Activated CD4-positive, alpha-beta memory T cell treated with anti-CD3 and anti-CD28 coated beads for 36 hours (primary cell): Measurements from ENCODE around the gene HHAT. TPM values are rescaled to one million over a fixed set of nuclear protein-coding genes. Genes with fewer than 3 reads are reported as not detected.

ENCODE experiments used
- CTCF ChIA-PET: fragments of 350-600 bp; sonication (Branson Sonifier 250); formaldehyde crosslinking; loops from one replicate; lab custom pipeline; 2021; ENCODE audit warnings: antibody characterized with exemption, inconsistent platforms; lab: Charles Lee
- POLR2A ChIA-PET: fragments of 350-600 bp; sonication (Branson Sonifier 250); formaldehyde crosslinking; loops from one replicate; lab custom pipeline; 2021; ENCODE audit warnings: antibody characterized with exemption; lab: Charles Lee
- DNase-seq: peaks from one replicate; pipeline ENCODE4 v3.0.0-alpha.2; 2020
- H3K27ac Mint-ChIP-seq: one replicate; pipeline ENCODE4 v1.8.0; 2021; ENCODE audit warnings: mixed read lengths
- H3K27me3 Mint-ChIP-seq: one replicate; pipeline ENCODE4 v1.8.0; 2021; ENCODE audit warnings: mixed read lengths
- H3K36me3 Mint-ChIP-seq: one replicate; pipeline ENCODE4 v1.8.0; 2021; ENCODE audit warnings: mixed read lengths
- H3K4me1 Mint-ChIP-seq: one replicate; pipeline ENCODE4 v1.8.0; 2021; ENCODE audit warnings: low read depth, mixed read lengths
- H3K4me3 Mint-ChIP-seq: one replicate; pipeline ENCODE4 v1.8.0; 2021; ENCODE audit warnings: mild to moderate bottlenecking, mixed read lengths
- H3K9me3 Mint-ChIP-seq: one replicate; pipeline ENCODE4 v1.8.0; 2021; ENCODE audit warnings: mixed read lengths
- intact Hi-C: fragments of 100-400 bp; cut with micrococcal nuclease; formaldehyde crosslinking; loops from one replicate; pipeline ENCODE4 v1.15.1; 2023
- total RNA-seq, 2 experiments: library from RNA; stranded (reverse); gene quantifications; one replicate each; pipeline ENCODE4 v1.2.3, GENCODE V29; 2021

Gene HHAT
- total RNA-seq, 2 experiments from 2014 or later: 1.6 to 1.8 TPM

DNA sequence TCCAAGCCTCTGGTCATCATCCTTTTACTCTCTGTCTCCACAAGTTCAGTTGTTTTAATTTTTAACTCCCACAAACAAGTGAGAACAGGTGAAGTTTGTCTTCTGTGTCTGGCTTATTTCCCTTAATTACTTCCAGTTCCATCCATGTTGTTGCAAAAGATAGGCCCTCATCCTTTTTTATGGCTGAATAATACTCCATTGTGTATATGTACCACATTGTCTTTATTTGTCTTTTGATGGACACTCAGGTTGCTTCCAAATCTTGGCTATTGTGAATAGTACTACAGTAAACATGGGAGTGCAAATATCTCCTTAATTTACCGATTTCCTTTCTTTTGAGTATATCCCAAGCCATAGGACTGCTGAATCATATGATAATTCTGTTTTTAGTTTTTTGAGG is 262.5 kb downstream of the HHAT start:
- no peak overlapping the region for H3K27ac Mint-ChIP-seq
- H3K4me1 Mint-ChIP-seq: no peaks in the 10 kb centered on the region
- no peak for DNase-seq
- H3K36me3 Mint-ChIP-seq: peaks cover 16% of the 10 kb centered on the region
- POLR2A ChIA-PET: no interaction called here
- CTCF ChIA-PET: no interaction called here
- peaks cover 11% of the 10 kb centered on the region for H3K9me3 Mint-ChIP-seq
- no peaks in the 10 kb centered on the region for H3K27me3 Mint-ChIP-seq
- no peak overlapping the region for H3K4me3 Mint-ChIP-seq
- intact Hi-C loops: no loop called here

DNA sequence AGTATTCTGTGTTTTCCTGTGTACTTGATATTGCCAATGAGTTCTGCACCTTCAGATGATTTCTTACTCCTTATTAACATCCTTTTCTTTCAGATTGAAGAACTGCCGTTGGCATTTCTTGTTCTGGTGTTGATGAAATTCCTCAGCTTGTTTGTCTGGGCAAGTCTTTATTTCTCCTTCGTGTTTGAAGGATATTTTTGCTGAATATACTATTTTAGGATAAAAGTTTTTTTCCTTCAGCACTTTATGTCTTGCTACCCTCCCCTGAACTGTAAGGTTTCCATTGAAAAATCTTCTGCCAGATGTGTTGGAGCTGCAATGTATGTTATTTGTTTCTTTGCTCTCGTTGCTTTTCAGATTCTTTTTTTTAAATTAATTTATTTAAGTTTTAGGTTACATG is 265.9 kb downstream of the HHAT start:
- Mint-ChIP-seq H3K4me3 (no peak overlapping the region), H3K9me3 (peaks cover 11% of the 10 kb centered on the region), H3K4me1 (no peaks in the 10 kb centered on the region), H3K36me3 (peaks cover 21% of the 10 kb centered on the region), H3K27me3 (peaks cover 3% of the 10 kb centered on the region), H3K27ac (no peak overlapping the region)
- ChIA-PET CTCF (no interaction called here), POLR2A (no interaction called here)
- DNase-seq: no peak
- intact Hi-C loops: no loop called here

DNA sequence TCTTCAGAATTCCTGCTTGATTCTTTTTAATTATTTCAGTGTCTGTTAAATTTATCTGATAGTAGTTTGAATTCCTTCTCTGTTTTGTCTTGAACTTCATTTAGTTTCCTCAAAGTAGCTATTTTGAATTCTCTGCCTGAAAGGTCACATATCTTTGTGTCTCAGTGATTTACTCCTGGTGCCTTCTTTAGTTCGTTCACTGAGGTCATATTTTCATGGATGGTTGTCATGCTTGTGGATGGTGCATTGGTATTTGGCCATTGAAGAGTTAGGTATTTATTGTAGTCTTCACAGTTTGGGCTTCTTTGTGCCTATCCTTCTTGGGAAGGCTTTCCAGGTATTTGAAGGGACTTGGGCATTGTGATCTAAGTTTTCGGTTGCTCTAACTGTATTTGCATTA is 267.9 kb downstream of the HHAT start:
- Mint-ChIP-seq H3K4me1 (no peaks in the 10 kb centered on the region), H3K27ac (no peak overlapping the region), H3K9me3 (no peaks in the 10 kb centered on the region), H3K4me3 (no peak overlapping the region), H3K27me3 (peaks cover 3% of the 10 kb centered on the region), H3K36me3 (peaks cover 6% of the 10 kb centered on the region)
- intact Hi-C loops: no loop called here
- ChIA-PET CTCF (no interaction called here), POLR2A (no interaction called here)
- no peak for DNase-seq

DNA sequence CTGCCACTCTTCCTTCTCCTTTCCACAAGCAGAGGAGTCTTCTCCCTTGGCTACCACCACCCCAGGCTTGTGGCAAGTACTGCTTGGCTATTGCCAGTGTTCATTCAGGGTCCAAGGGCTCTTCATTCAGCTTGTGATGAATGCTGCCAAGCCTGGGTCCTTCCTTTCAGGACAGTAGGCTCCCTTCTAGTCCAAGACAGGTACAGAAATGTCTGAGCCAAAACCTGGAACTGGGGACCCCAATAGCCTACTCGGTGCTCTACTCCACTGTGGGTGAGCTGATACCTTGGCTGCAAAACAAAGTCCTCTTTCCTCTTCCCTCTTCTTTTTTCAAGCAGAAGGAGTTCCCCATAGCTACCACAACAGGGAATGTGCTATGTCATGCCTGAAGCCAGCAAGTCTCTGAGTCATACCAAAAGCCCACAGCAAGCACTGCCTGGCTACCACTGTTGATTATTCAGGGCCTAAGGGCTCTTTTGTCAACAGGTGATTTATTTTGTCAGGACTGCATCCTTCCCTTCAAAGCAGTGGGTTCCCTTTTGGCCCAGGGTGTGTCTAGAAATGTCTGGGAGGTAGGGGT is 268.9 kb downstream of the HHAT start:
- no peak overlapping the region for H3K4me3 Mint-ChIP-seq
- H3K36me3 Mint-ChIP-seq: peaks cover 5% of the 10 kb centered on the region
- CTCF ChIA-PET: no interaction called here
- POLR2A ChIA-PET: no interaction called here
- H3K27ac Mint-ChIP-seq: no peak overlapping the region
- H3K9me3 Mint-ChIP-seq: no peaks in the 10 kb centered on the region
- intact Hi-C loops: no loop called here
- H3K27me3 Mint-ChIP-seq: peaks cover 3% of the 10 kb centered on the region
- H3K4me1 Mint-ChIP-seq: no peaks in the 10 kb centered on the region
- DNase-seq: no peak

DNA sequence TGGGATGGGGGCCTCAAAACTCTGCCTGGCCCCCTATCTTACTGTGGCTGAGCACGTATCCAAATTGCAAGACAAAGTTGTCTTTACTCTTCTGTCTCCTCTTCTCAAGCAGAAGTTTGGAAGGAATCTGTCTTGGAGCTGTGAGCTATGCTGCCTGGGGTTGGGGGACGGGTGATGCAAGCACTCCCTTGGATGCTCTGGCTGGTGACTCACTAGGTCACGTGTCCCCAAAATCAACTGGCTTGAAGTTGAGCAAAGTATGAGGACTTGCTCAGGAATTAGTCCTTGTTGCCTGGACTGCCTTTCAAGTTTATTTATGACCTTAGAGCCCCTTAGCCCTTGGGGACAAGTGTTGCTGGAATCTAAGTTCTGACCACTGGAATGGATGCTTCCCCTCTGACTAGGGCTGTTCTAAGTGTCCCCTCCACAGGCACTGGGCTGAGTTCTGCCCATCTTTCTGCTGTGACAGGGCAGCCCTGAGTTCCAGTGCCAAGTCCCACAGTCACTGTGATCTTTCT is 269.5 kb downstream of the HHAT start:
- Mint-ChIP-seq H3K27ac (no peak overlapping the region), H3K9me3 (no peaks in the 10 kb centered on the region), H3K4me3 (no peak overlapping the region), H3K4me1 (no peaks in the 10 kb centered on the region), H3K36me3 (peaks cover 5% of the 10 kb centered on the region), H3K27me3 (peaks cover 3% of the 10 kb centered on the region)
- ChIA-PET POLR2A (no interaction called here), CTCF (no interaction called here)
- DNase-seq: no peak
- intact Hi-C loops: no loop called here

DNA sequence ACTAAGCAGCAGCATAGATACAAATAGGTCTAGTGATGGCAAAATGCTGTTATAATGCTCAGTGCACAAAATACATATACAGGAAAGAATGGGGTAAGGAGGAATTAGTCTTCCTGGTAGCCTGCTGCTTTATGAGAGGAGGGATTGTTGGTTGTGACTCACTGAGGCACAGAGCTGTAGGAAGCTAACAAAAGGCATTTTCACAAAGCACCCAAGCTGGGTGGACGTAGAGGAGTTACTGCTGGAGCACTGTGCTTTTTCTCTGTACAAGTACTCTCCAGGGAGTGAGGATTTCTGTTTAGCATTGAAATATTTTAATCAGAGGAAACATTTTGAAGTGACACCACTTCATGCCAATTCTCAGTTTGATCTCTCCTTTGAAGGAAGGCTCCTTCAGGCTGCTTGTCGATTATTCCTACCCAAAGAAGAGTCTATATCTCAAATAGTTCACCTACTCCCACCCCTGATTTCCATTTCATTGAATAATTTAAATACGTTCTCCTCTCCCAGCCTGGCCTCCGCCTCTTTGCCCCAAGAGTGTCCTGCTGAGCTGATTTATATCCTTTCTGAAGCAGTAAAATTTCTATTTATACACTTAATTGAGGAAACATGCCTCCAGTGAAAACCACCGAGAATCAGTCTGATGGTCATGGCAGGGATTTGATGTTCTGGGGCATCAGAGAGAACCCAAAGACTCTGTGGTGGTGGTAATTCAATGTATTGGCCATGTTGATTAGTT is 271.9 kb downstream of the HHAT start:
- intact Hi-C loops: no loop called here
- no peak overlapping the region for H3K27ac Mint-ChIP-seq
- ChIA-PET POLR2A (no interaction called here), CTCF (no interaction called here)
- no peaks in the 10 kb centered on the region for H3K9me3 Mint-ChIP-seq
- H3K4me3 Mint-ChIP-seq: no peak overlapping the region
- no peaks in the 10 kb centered on the region for H3K4me1 Mint-ChIP-seq
- H3K36me3 Mint-ChIP-seq: peaks cover 5% of the 10 kb centered on the region
- DNase-seq: no peak
- H3K27me3 Mint-ChIP-seq: peaks cover 3% of the 10 kb centered on the region

DNA sequence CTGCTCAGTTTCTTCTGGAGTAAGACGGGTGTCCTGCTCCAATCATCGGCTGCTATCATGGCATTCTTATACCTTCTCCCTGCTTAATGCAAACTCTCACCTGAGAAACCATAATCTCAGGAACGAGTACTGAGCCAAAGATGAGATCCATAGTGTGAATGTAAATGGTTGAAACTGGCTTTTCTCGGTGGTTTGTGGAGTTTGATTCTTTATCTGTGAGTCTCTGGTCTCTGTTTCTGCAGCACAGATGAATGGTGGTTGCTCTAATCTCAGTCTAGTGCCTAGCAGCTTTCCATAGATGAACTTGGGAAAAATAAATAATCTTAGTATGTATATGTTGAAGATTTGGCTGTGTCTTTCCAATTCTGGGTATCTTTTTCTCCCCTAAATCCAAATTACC is 274.4 kb downstream of the HHAT start:
- Mint-ChIP-seq H3K4me3 (no peak overlapping the region), H3K9me3 (peaks cover 4% of the 10 kb centered on the region), H3K27me3 (no peaks in the 10 kb centered on the region), H3K27ac (no peak overlapping the region), H3K4me1 (no peaks in the 10 kb centered on the region), H3K36me3 (no peaks in the 10 kb centered on the region)
- ChIA-PET POLR2A (no interaction called here), CTCF (interaction anchor here (1.3 kb wide), 1 partner anchor 196 kb away, joined by 3 read pairs; no protein-coding TSS in a partner anchor)
- intact Hi-C loops: no loop called here
- no peak for DNase-seq

DNA sequence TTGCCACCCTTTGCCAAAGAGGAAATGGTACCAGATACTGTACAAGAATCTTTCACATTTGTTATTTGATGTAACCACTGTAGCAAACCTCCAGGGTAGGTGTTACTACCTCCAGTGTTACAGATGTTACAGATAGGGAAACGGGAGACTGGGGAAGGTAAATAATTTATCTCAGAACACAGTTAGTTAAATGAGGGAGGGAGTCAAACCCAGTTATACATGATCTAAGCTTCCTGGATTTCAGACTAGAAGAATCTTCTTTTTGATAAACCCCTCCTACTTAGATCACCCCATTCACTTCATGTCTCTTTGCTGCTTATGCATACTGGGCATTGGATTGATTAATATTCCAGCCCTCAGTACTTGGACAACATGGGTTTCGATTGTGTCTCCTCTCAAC is 276.4 kb downstream of the HHAT start:
- ChIA-PET CTCF (no interaction called here), POLR2A (no interaction called here)
- Mint-ChIP-seq H3K4me1 (no peaks in the 10 kb centered on the region), H3K27me3 (no peaks in the 10 kb centered on the region), H3K27ac (no peak overlapping the region), H3K4me3 (no peak overlapping the region), H3K9me3 (peaks cover 4% of the 10 kb centered on the region), H3K36me3 (no peaks in the 10 kb centered on the region)
- no peak for DNase-seq
- intact Hi-C loops: no loop called here

DNA sequence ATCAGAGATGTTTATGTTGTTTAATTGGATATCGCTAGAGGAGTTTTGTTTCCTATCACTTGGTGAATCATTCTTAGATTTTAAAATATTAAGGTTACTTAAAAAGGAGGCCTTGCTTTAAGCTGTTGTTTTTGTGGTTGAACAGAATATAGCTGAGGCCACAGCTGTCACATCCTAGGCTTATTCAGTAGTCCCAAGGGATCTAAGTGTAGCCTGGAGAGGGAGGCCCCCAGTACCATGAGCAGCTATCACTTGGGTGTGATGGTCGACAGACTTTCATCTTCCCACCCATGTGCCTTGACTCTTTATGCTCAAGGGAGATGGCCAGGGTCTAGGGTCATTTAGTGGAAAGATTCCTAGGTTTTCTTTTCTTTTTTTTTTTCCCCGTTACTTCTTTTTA is 278.7 kb downstream of the HHAT start:
- intact Hi-C loops: no loop called here
- Mint-ChIP-seq H3K36me3 (no peaks in the 10 kb centered on the region), H3K27ac (no peak overlapping the region), H3K4me1 (no peaks in the 10 kb centered on the region), H3K9me3 (peaks cover 4% of the 10 kb centered on the region), H3K4me3 (no peak overlapping the region), H3K27me3 (no peaks in the 10 kb centered on the region)
- ChIA-PET POLR2A (no interaction called here), CTCF (no interaction called here)
- DNase-seq: no peak

DNA sequence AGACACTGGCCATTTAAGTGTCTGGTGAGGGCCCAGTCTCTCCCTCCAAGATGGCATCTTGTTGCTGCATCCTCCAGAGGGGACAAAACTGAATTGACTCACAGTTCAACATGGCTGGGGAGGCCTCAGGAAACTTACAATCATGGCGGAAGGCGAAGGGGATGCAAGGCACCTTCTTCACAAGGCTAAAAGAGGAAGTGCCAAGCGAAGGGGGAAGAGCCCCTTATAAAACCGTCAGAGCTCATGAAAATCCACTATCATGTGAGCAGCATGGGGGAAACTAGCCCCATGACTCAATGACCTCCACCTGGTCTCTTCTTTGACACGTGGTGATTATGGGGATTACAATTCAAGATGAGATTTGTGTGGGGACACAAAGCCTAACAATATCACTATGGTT is 280.1 kb downstream of the HHAT start:
- no peaks in the 10 kb centered on the region for H3K27me3 Mint-ChIP-seq
- peaks cover 4% of the 10 kb centered on the region for H3K9me3 Mint-ChIP-seq
- no peak for DNase-seq
- no peak overlapping the region for H3K4me3 Mint-ChIP-seq
- ChIA-PET CTCF (no interaction called here), POLR2A (no interaction called here)
- intact Hi-C loops: no loop called here
- no peak overlapping the region for H3K27ac Mint-ChIP-seq
- no peaks in the 10 kb centered on the region for H3K4me1 Mint-ChIP-seq
- H3K36me3 Mint-ChIP-seq: no peaks in the 10 kb centered on the region

DNA sequence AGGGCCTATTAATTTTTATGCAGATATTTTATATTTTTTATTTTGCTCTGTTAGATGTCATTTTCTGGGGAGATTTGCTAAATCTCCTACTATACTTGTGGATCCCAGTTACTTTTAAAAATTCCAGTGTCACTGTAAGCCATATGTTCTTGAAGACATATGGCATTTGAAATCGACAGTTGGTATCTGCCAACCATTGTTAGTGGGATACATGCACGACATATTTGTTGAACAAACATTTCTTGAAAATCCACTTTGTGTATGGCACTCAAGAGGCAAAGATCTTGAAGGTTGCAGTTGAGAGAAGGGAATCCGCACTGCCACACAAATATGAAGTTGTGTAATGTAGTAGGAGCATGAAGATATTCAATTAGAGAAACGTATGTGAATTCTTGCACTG is 287.7 kb downstream of the HHAT start:
- no peak overlapping the region for H3K27ac Mint-ChIP-seq
- intact Hi-C loops: no loop called here
- no peaks in the 10 kb centered on the region for H3K9me3 Mint-ChIP-seq

DNA sequence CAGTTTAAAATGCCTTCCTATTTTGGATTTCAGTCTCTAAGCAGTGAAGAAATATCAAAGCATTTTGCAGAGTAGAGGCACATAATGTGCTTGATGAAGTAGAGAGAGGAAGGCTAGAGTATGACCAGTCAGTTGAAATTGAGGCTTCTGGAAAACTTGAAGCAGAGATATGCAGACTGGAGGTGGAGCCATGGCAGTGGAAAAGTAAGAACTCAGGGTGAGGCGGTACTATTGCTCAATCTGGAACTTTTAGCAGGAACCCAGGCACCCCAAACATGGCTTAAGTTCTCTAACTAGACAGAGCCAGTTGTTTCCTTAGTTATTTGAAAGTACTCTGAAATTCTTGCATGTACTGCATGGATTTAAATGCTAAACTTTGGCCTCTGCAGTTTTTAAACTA is 288.6 kb downstream of the HHAT start:
- peaks cover 2% of the 10 kb centered on the region for H3K36me3 Mint-ChIP-seq
- POLR2A ChIA-PET: no interaction called here
- DNase-seq: no peak
- H3K4me3 Mint-ChIP-seq: no peak overlapping the region
- no peaks in the 10 kb centered on the region for H3K9me3 Mint-ChIP-seq
- no peaks in the 10 kb centered on the region for H3K27me3 Mint-ChIP-seq
- H3K27ac Mint-ChIP-seq: no peak overlapping the region
- intact Hi-C loops: no loop called here
- CTCF ChIA-PET: no interaction called here
- H3K4me1 Mint-ChIP-seq: no peaks in the 10 kb centered on the region

More for the DNA sequence above, 287.7 kb downstream of the HHAT start:
- H3K4me1 Mint-ChIP-seq: no peaks in the 10 kb centered on the region
- no peak overlapping the region for H3K4me3 Mint-ChIP-seq
- POLR2A ChIA-PET: no interaction called here
- H3K27me3 Mint-ChIP-seq: no peaks in the 10 kb centered on the region
- H3K36me3 Mint-ChIP-seq: peaks cover 2% of the 10 kb centered on the region
- CTCF ChIA-PET: no interaction called here
- DNase-seq: no peak

DNA sequence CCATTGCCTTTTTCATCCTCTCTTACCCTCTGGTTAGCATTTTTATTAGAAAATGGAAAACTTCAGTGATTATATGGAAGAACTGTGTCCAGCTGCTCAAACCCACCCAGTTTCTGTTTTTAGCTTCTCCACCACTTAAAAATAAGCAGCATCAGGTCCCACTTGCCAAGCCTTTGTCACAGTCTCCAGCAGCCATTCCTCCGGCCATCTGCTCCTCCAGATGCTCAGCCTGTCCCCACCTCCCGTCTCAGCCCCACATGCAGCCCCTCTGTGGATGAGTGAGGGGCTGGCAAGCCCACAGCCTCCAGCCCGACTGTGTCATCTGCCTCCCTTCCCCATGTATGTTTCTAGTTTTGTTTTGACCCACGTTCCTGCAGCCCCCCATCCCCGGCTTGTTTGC is 289.7 kb downstream of the HHAT start:
- DNase-seq: no peak
- ChIA-PET POLR2A (no interaction called here), CTCF (no interaction called here)
- no peaks in the 10 kb centered on the region for H3K4me1 Mint-ChIP-seq
- peaks cover 2% of the 10 kb centered on the region for H3K36me3 Mint-ChIP-seq
- H3K9me3 Mint-ChIP-seq: no peaks in the 10 kb centered on the region
- H3K27me3 Mint-ChIP-seq: no peaks in the 10 kb centered on the region
- intact Hi-C loops: no loop called here
- no peak overlapping the region for H3K4me3 Mint-ChIP-seq
- H3K27ac Mint-ChIP-seq: no peak overlapping the region
